Measurements from ENCODE around the gene ZNF862.
"Not testable (repeated sequence)": the region's sequence is repeated elsewhere in the genome, so short reads cannot be mapped to it uniquely, and the experiment has no call there.

ZNF862 gene

GRCh38 chr7:149826344-149827088 lies 11.7 kb upstream of the ZNF862 start:
- POLR2A ChIA-PET (ENCODE audit: low non-redundant PET): no interaction called here
- CTCF ChIA-PET: no interaction called here

DNA sequence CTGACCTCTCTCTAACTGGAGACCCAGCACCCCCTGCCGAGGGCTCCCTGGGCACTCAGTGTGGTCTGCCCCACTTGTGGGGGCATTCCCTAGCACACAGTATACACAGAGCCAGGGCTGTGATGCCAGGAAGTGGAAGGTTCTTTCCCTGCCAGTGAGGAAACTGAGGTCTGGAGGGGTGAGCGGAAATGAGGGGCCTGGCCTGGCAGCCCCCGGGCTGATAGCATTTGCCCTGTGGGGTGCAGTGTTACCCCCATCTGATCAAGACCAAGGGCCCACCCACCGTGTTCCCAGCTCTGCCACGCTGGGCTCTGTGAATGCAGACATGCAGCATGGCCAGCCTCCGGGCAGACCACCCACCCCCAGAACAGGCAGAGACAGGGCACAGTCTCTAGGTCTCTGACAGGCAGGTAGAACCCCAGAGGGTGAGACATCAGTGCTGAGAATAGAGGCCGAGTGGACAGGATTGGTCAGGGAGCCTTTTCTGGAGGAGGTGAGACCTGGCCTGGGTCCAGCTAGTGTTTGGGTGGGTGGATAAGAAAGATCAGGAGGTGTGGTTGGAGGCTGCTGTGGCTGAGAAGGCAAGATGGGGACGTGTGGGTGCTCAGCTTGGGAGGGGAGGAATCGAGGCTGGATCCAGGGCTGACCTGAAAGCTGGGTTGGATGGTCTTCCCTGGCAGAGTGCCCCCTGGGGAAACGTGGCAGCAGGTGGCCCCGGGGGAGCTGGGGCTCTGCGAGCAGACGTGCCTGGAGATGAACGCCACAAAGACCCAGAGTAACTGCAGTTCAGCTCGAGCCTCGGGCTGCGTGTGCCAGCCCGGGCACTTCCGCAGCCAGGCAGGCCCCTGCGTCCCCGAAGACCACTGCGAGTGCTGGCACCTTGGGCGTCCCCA lies 10.8 kb upstream of the ZNF862 start:
- POLR2A ChIA-PET (ENCODE audit: low non-redundant PET): no interaction called here
- TF ChIP-seq CTCF (conservative IDR thresholded peaks at IDR 0.05; ENCODE audit: low read depth): no peak
- CTCF ChIA-PET: no interaction called here
- no peak for DNase-seq (ENCODE audit: low spot score)
- H3K27ac ChIP-seq: no peak overlapping the region

More at GRCh38 chr7:149826344-149827088, 11.7 kb upstream of the ZNF862 start:
- H3K27ac ChIP-seq: no peak overlapping the region
- no peak for TF ChIP-seq CTCF (conservative IDR thresholded peaks at IDR 0.05; ENCODE audit: low read depth)
- DNase-seq (ENCODE audit: low spot score): no peak

DNA sequence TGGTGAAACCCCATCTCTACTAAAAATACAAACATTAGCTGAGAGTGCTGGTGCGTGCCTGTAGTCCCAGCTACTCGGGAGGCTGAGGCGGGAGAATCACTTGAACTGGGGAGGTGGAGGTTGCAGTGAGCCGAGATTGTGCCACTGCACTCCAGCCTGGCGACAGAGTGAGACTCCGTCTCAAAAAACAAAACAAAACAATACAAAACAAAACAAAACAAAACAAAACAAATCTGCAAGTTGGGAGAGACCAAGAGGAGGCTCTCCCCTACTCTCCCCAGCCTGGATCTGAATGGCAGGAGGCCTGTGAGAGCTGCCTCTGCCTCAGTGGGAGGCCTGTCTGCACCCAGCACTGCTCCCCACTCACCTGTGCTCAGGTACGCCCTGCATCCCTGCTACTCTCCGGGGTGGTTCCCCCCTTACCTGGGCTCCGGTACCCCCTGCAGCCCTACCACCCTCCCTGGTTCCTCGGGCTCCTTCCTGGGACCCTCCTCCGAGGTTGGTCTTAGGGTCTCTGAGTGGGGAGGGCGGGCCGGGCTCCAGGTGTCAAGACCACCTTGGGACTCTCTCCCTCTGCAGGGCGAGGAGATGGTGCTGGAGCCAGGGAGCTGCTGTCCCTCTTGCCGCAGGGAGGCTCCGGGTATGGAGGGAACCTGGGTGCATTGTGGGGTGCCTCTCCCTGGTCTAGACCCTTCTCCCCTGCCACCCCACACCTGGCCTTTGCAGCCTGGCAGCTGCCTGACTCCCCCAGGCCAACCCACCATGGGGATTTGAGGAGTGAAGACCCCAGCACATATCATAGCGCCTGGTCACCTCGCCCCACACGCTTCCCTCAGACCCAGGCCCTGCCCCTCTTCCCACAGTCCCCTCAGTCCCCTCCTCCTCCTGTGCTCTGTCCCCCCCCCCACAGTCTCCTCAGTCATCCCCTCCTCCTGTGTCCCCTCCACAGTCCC lies 9.5 kb upstream of the ZNF862 start:
- no peak for TF ChIP-seq CTCF (conservative IDR thresholded peaks at IDR 0.05; ENCODE audit: low read depth)
- no peak overlapping the region for H3K27ac ChIP-seq
- ChIA-PET CTCF (no interaction called here), POLR2A (ENCODE audit: low non-redundant PET) (no interaction called here)
- DNase-seq (ENCODE audit: low spot score): no peak

- CTCF ChIA-PET; POLR2A ChIA-PET (ENCODE audit: low non-redundant PET); H3K27ac ChIP-seq: not testable (repeated sequence)
Measured at GRCh38 chr7:149830527-149830926, 7.6 kb upstream of the ZNF862 start.

DNA sequence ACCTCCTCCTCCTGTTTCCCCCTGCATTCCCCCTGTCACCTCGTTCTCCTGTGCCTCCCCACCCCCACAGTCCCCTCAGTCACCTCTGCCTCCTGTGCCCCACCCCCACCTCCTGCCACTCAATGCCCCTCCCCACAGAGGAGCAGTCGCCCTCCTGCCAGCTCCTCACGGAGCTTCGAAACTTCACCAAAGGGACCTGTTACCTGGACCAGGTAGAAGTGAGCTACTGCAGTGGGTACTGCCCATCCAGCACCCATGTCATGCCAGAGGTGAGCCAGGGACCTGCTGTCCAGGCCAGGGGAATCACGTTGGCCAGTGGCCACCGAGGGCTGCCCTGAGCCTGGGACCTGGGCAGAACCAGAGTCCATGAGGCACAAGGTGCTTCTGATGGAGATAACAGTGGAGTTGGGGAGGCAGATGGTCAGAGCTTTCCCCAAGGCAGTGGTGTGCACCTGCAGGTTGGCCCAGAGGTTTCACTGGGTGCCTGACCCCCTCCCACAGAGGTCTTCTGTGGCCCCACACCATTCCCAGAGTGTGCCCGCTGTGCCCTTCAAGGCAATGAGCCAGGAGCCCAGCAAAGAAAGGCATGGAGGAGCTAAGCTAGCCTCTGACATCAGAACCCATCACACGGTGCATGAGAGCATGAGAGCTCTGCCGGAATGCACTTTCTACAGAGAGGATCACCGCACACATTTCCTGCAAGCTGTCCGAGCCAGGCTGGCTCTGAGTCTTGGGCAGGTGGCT lies 7.0 kb upstream of the ZNF862 start:
- ChIA-PET CTCF (no interaction called here), POLR2A (ENCODE audit: low non-redundant PET) (no interaction called here)
- H3K27ac ChIP-seq: no peak overlapping the region
- no peak for TF ChIP-seq CTCF (conservative IDR thresholded peaks at IDR 0.05; ENCODE audit: low read depth)
- no peak for DNase-seq (ENCODE audit: low spot score)

More at GRCh38 chr7:149830527-149830926, 7.6 kb upstream of the ZNF862 start:
- not testable (repeated sequence) for DNase-seq (ENCODE audit: low spot score)

- CTCF ChIA-PET: no interaction called here
- POLR2A ChIA-PET (ENCODE audit: low non-redundant PET): no interaction called here
- no peak for DNase-seq (ENCODE audit: low spot score)
- no peak for TF ChIP-seq CTCF (conservative IDR thresholded peaks at IDR 0.05; ENCODE audit: low read depth)
- no peak overlapping the region for H3K27ac ChIP-seq
Measured at GRCh38 chr7:149831741-149832219, 6.4 kb upstream of the ZNF862 start.

All from RWPE1 (cell line).